Thyroid gland (tissue), 4 donors: Measurements from ENCODE around the gene HCK.
"Not testable (repeated sequence)": the region's sequence is repeated elsewhere in the genome, so short reads cannot be mapped to it uniquely, and the experiment has no call there.

Source experiments
- POLR2A ChIP-seq, 2 donors: fragments of 450-650 bp; IDR thresholded peaks; one replicate each; pipeline ENCODE4 v1.6.1; 2017; ENCODE audit warnings: antibody characterized with exemption in 2 of 2, mild to moderate bottlenecking in 2 of 2, moderate library complexity in 1 of 2
- TF ChIP-seq, protein P1 (sequence below), 6 experiments: fragments of 200-600 bp in 3 of 6; fragments of 450-650 bp in 3 of 6; sonication (generic) in 3 of 6; IDR thresholded peaks; one replicate each; pipeline ENCODE4 v1.5.1; 2016 to 2019; ENCODE audit warnings: antibody characterized with exemption in 6 of 6, mild to moderate bottlenecking in 2 of 6, inconsistent platforms in 1 of 6, moderate library complexity in 1 of 6

DNA sequence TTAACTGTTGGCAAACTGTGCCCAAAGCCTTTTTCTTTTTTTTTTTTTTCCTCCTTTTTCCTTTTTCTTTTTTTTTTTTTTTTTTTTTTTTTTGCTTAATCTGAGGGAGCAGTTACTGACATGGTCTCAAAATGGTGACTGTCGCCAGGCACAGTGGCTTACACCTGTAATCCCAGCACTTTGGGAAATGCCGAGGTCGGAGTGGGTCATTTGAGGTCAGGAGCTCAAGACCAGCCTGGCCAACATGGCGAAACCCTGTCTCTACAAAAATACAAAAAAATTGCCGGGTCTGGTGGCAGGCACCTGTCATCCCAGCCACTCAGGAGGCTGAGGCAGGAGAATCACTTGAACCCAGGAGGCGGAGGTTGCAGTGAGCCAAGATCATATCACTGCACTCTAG lies 64.8 kb downstream of the HCK start:
- TF ChIP-seq, protein P1, sequence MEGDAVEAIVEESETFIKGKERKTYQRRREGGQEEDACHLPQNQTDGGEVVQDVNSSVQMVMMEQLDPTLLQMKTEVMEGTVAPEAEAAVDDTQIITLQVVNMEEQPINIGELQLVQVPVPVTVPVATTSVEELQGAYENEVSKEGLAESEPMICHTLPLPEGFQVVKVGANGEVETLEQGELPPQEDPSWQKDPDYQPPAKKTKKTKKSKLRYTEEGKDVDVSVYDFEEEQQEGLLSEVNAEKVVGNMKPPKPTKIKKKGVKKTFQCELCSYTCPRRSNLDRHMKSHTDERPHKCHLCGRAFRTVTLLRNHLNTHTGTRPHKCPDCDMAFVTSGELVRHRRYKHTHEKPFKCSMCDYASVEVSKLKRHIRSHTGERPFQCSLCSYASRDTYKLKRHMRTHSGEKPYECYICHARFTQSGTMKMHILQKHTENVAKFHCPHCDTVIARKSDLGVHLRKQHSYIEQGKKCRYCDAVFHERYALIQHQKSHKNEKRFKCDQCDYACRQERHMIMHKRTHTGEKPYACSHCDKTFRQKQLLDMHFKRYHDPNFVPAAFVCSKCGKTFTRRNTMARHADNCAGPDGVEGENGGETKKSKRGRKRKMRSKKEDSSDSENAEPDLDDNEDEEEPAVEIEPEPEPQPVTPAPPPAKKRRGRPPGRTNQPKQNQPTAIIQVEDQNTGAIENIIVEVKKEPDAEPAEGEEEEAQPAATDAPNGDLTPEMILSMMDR (IDR thresholded peaks at IDR 0.05) = not testable (repeated sequence)
- not testable (repeated sequence) for TF ChIP-seq POLR2A (IDR thresholded peaks at IDR 0.05)
